ENCODE results near the gene NOTCH1. TPM values are rescaled to one million over a fixed set of nuclear protein-coding genes. Genes with fewer than 3 reads are reported as not detected.

The NOTCH1 gene
- total RNA-seq, 1 experiment from 2014 or later, result 53.4 TPM

- ChIA-PET POLR2A (interaction anchor here (0.6 to 1.3 kb wide), 3 partner anchors 13 to 423 kb away, joined by 3 read pairs; no protein-coding TSS in a partner anchor), CTCF (interaction anchor here (0.5 to 1.0 kb wide), 3 partner anchors 14 to 181 kb away, joined by 4 to 5 read pairs (median 4); no protein-coding TSS in a partner anchor)
- no peak for DNase-seq (ENCODE audit: unreplicated experiment)
- intact Hi-C loops (cut with micrococcal nuclease), result no loop called here
- Mint-ChIP-seq H3K4me1 (ENCODE audit: insufficient read depth, unreplicated experiment) (no peaks in the 10 kb centered on the region), H3K27me3 (ENCODE audit: insufficient read depth, unreplicated experiment) (no peaks in the 10 kb centered on the region), H3K36me3 (ENCODE audit: insufficient read depth, unreplicated experiment) (peaks cover 94% of the 10 kb centered on the region), H3K27ac (ENCODE audit: low read depth, unreplicated experiment) (no peak overlapping the region), H3K4me3 (ENCODE audit: unreplicated experiment) (no peak overlapping the region), H3K9me3 (ENCODE audit: unreplicated experiment) (no peaks in the 10 kb centered on the region)
- TF ChIP-seq CTCF (IDR thresholded peaks at IDR 0.05; ENCODE audit: unreplicated experiment), result no peak
- no TSS peak for BruUV-seq (replicated peaks)
These were observed 75.5 kb downstream of the NOTCH1 start for GRCh38 chr9:136470356-136470755.

DNA sequence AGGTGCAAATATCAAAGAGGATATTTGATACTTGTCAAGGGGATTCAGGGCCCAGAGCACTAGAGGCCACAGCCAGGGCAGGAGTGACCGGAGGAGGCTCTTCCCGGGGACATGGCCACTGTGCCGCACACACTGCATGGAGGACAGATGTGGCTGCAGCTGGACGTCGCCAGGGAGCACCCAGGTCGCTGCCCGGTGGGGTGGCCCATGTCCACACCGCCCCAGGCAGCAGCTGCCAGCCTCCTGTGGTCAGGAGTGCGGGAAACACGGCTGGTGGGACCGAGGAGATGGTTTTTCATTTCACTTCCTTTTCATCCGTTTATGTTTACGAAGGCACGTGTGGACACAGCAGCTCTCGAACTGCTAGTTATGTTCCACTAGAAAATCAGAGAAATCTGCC is 78.1 kb downstream of the NOTCH1 start:
- Mint-ChIP-seq H3K9me3 (ENCODE audit: unreplicated experiment) (no peaks in the 10 kb centered on the region), H3K27ac (ENCODE audit: low read depth, unreplicated experiment) (no peak overlapping the region), H3K36me3 (ENCODE audit: insufficient read depth, unreplicated experiment) (peaks cover 94% of the 10 kb centered on the region), H3K27me3 (ENCODE audit: insufficient read depth, unreplicated experiment) (no peaks in the 10 kb centered on the region), H3K4me1 (ENCODE audit: insufficient read depth, unreplicated experiment) (no peaks in the 10 kb centered on the region), H3K4me3 (ENCODE audit: unreplicated experiment) (no peak overlapping the region)
- intact Hi-C loops (cut with micrococcal nuclease), result no loop called here
- no peak for DNase-seq (ENCODE audit: unreplicated experiment)
- ChIA-PET CTCF (interaction anchor here (0.6 to 0.7 kb wide), 2 partner anchors 22 to 558 kb away, joined by 3 to 6 read pairs; no protein-coding TSS in a partner anchor), POLR2A (interaction anchor here (1.2 kb wide), 1 partner anchor 58 kb away, joined by 3 read pairs; no protein-coding TSS in a partner anchor)
- BruUV-seq (replicated peaks), result no TSS peak
- TF ChIP-seq CTCF (IDR thresholded peaks at IDR 0.05; ENCODE audit: unreplicated experiment), result no peak

DNA sequence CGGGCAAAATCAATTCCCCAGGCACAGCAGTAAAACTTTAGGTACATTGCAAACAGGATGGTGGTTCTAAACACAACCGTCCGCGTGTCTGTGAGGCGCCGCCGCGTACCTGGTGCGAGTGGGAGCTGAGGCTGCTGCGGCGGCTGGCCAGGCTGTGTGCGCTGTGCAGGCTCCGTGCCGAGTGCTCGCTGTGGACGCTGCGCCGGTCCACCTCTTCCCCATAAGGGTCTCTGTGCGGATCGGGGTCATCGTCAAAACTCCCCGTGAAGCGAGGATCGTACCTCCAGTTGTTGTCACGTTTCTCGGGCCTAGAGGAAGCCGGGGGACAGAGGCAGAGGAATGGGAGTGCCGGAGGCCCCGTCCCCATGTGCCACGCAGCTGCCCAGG is 79.7 kb downstream of the NOTCH1 start:
- BruUV-seq (replicated peaks), result no TSS peak
- Mint-ChIP-seq H3K27ac (ENCODE audit: low read depth, unreplicated experiment) (no peak overlapping the region), H3K9me3 (ENCODE audit: unreplicated experiment) (no peaks in the 10 kb centered on the region), H3K4me1 (ENCODE audit: insufficient read depth, unreplicated experiment) (no peaks in the 10 kb centered on the region), H3K27me3 (ENCODE audit: insufficient read depth, unreplicated experiment) (no peaks in the 10 kb centered on the region), H3K36me3 (ENCODE audit: insufficient read depth, unreplicated experiment) (peaks cover 96% of the 10 kb centered on the region), H3K4me3 (ENCODE audit: unreplicated experiment) (no peak overlapping the region)
- ChIA-PET CTCF (no interaction called here), POLR2A (no interaction called here)
- no peak for TF ChIP-seq CTCF (IDR thresholded peaks at IDR 0.05; ENCODE audit: unreplicated experiment)
- intact Hi-C loops (cut with micrococcal nuclease), result no loop called here
- no peak for DNase-seq (ENCODE audit: unreplicated experiment)

- no peaks in the 10 kb centered on the region for H3K4me1 Mint-ChIP-seq (ENCODE audit: insufficient read depth, unreplicated experiment)
- no peak for DNase-seq (ENCODE audit: unreplicated experiment)
- BruUV-seq (replicated peaks), result no TSS peak
- no peaks in the 10 kb centered on the region for H3K9me3 Mint-ChIP-seq (ENCODE audit: unreplicated experiment)
- intact Hi-C loops (cut with micrococcal nuclease), result no loop called here
- no peak overlapping the region for H3K27ac Mint-ChIP-seq (ENCODE audit: low read depth, unreplicated experiment)
- POLR2A ChIA-PET, result no interaction called here
- peaks cover 96% of the 10 kb centered on the region for H3K36me3 Mint-ChIP-seq (ENCODE audit: insufficient read depth, unreplicated experiment)
- TF ChIP-seq CTCF (IDR thresholded peaks at IDR 0.05; ENCODE audit: unreplicated experiment), result no peak
- no peak overlapping the region for H3K4me3 Mint-ChIP-seq (ENCODE audit: unreplicated experiment)
- H3K27me3 Mint-ChIP-seq (ENCODE audit: insufficient read depth, unreplicated experiment), result no peaks in the 10 kb centered on the region
- CTCF ChIA-PET, result interaction anchor here (1.3 kb wide), 1 partner anchor 25 kb away, joined by 5 read pairs; no protein-coding TSS in a partner anchor
These were observed 80.2 kb downstream of the NOTCH1 start for GRCh38 chr9:136465500-136466154.

All from MCF 10A (cell line).